T47D (cell line): Measurements from ENCODE around the gene SLC30A7.

Experiments
- DNase-seq, 2 experiments: peaks; one replicate each; pipeline versions ENCODE4 v3.0.0 to v3.0.0-alpha.2; 2011 to 2012; ENCODE audit warnings: low read depth in 1 of 2, low spot score in 1 of 2
- JUND ChIP-seq: IDR thresholded peaks from 2 replicates; pipeline ENCODE4 v1.6.1; 2012; ENCODE audit warnings: low read depth
- in situ Hi-C: cut with HindIII; loops from 2 replicates; pipeline ENCODE4 v1.10.0; 2016; ENCODE audit warnings: low sequenced_read_pairs, low pct_unique_long_range_greater_than_20kb

Gene SLC30A7

GRCh38 chr1:100982793-100983192, 86.9 kb downstream of the SLC30A7 start:
- TF ChIP-seq JUND: no peak
- in situ Hi-C loops: no loop called here

GRCh38 chr1:100988121-100988520, 92.2 kb downstream of the SLC30A7 start:
- TF ChIP-seq JUND: no peak
- in situ Hi-C loops: no loop called here
- no peak for DNase-seq

More at GRCh38 chr1:100982793-100983192, 86.9 kb downstream of the SLC30A7 start:
- peak; percentile 1 to 87 for DNase-seq

- in situ Hi-C loops: no loop called here
- no peak for TF ChIP-seq JUND
- DNase-seq: peak; percentile 1 to 7
Observed at GRCh38 chr1:100989306-100990077, 93.6 kb downstream of the SLC30A7 start.

GRCh38 chr1:100995198-100995988, 99.5 kb downstream of the SLC30A7 start:
- in situ Hi-C loops: no loop called here
- DNase-seq: no peak
- no peak for TF ChIP-seq JUND

GRCh38 chr1:100998426-100998825, 102.5 kb downstream of the SLC30A7 start:
- in situ Hi-C loops: no loop called here
- TF ChIP-seq JUND: no peak
- no peak for DNase-seq

- no peak for DNase-seq
- TF ChIP-seq JUND: no peak
- in situ Hi-C loops: no loop called here
Observed at GRCh38 chr1:101000131-101000873, 104.4 kb downstream of the SLC30A7 start.

- DNase-seq: no peak
- no peak for TF ChIP-seq JUND
- in situ Hi-C loops: no loop called here
Observed at GRCh38 chr1:101002551-101002950, 106.7 kb downstream of the SLC30A7 start.

GRCh38 chr1:101003012-101003650, 107.2 kb downstream of the SLC30A7 start:
- TF ChIP-seq JUND: no peak
- DNase-seq: no peak
- in situ Hi-C loops: no loop called here

GRCh38 chr1:101004061-101004460, 108.2 kb downstream of the SLC30A7 start:
- peak in 1 of 2 experiments; percentile 80 for DNase-seq
- TF ChIP-seq JUND: no peak
- in situ Hi-C loops: no loop called here

GRCh38 chr1:101004670-101005069, 108.8 kb downstream of the SLC30A7 start:
- no peak for TF ChIP-seq JUND
- no peak for DNase-seq
- in situ Hi-C loops: no loop called here

GRCh38 chr1:101005183-101005582, 109.3 kb downstream of the SLC30A7 start:
- no peak for DNase-seq
- TF ChIP-seq JUND: no peak
- in situ Hi-C loops: no loop called here

- in situ Hi-C loops: no loop called here
- no peak for TF ChIP-seq JUND
- no peak for DNase-seq
Observed at GRCh38 chr1:101005871-101006270, 110.0 kb downstream of the SLC30A7 start.

- TF ChIP-seq JUND: no peak
- in situ Hi-C loops: no loop called here
- no peak for DNase-seq
Observed at GRCh38 chr1:101006553-101006952, 110.7 kb downstream of the SLC30A7 start.
